Nephron (organoid): Measurements from ENCODE around the gene BET1.

ENCODE experiments used
- H3K27ac Mint-ChIP-seq, 3 experiments: 2 replicates each; pipeline ENCODE4 v1.8.0; 2020; ENCODE audit warnings: mixed read lengths in 3 of 3, mild to moderate bottlenecking in 2 of 3, moderate library complexity in 1 of 3
- H3K27me3 Mint-ChIP-seq: 2 replicates; pipeline ENCODE4 v1.8.0; 2021; ENCODE audit warnings: low read depth, mild to moderate bottlenecking, moderate library complexity, mixed read lengths
- H3K36me3 Mint-ChIP-seq: 2 replicates; pipeline ENCODE4 v1.8.0; 2020; ENCODE audit warnings: low read depth, mixed read lengths
- H3K4me1 Mint-ChIP-seq: 2 replicates; pipeline ENCODE4 v1.8.0; 2020; ENCODE audit warnings: mixed read lengths
- H3K4me3 Mint-ChIP-seq, 3 experiments: 2 replicates each; pipeline ENCODE4 v1.8.0; 2020; ENCODE audit warnings: mild to moderate bottlenecking in 3 of 3, mixed read lengths in 3 of 3, moderate library complexity in 2 of 3
- H3K9me3 Mint-ChIP-seq: 2 replicates; pipeline ENCODE4 v1.8.0; 2020; ENCODE audit warnings: mixed read lengths
- TF ChIP-seq, protein P1 (sequence below), 3 experiments: fragments of 200-600 bp; sonication (generic); IDR thresholded peaks; one replicate each; pipeline ENCODE4 v1.5.0; 2021; ENCODE audit warnings: antibody characterized with exemption in 3 of 3; ENCODE audit not compliant: unreplicated experiment in 3 of 3

The BET1 gene

DNA sequence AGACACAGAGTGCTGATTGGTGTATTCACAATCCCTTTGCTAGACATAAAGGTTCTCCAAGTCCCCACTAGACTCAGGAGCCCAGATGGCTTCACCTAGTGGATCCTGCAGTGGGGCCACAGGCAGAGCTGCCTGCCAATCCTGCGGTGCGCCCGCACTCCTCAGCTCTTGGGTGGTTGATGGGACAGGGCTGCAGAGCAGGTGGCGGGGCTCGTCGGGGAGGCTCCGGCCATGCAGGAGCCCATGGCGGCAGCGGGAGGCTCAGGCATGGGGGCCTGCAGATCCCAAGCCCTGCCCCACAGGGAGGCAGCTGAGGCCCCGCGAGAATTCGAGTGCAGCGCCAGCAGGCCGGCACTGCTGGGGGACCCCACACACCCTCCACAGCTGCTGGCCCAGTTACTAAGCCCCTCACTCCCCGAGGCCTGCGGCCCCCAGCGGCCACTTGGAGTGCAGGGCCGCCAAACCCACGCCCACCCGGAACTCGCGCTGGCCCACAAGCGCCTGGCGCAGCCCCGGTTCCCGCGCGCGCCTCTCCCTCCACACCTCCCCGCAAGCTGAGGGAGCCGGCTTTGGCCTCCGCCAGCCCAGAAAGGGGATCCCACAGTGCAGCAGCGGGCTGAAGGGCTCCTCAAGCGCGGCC, 7.7 kb upstream of the BET1 start:
- H3K36me3 Mint-ChIP-seq, result no peaks in the 10 kb centered on the region
- TF ChIP-seq, protein P1, sequence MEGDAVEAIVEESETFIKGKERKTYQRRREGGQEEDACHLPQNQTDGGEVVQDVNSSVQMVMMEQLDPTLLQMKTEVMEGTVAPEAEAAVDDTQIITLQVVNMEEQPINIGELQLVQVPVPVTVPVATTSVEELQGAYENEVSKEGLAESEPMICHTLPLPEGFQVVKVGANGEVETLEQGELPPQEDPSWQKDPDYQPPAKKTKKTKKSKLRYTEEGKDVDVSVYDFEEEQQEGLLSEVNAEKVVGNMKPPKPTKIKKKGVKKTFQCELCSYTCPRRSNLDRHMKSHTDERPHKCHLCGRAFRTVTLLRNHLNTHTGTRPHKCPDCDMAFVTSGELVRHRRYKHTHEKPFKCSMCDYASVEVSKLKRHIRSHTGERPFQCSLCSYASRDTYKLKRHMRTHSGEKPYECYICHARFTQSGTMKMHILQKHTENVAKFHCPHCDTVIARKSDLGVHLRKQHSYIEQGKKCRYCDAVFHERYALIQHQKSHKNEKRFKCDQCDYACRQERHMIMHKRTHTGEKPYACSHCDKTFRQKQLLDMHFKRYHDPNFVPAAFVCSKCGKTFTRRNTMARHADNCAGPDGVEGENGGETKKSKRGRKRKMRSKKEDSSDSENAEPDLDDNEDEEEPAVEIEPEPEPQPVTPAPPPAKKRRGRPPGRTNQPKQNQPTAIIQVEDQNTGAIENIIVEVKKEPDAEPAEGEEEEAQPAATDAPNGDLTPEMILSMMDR (IDR thresholded peaks at IDR 0.05; ENCODE audit: unreplicated experiment in 3 of 3), result no peak
- no peaks in the 10 kb centered on the region for H3K27me3 Mint-ChIP-seq
- H3K4me1 Mint-ChIP-seq, result no peaks in the 10 kb centered on the region
- no peaks in the 10 kb centered on the region for H3K9me3 Mint-ChIP-seq
- H3K4me3 Mint-ChIP-seq, result no peak overlapping the region
- no peak overlapping the region for H3K27ac Mint-ChIP-seq

DNA sequence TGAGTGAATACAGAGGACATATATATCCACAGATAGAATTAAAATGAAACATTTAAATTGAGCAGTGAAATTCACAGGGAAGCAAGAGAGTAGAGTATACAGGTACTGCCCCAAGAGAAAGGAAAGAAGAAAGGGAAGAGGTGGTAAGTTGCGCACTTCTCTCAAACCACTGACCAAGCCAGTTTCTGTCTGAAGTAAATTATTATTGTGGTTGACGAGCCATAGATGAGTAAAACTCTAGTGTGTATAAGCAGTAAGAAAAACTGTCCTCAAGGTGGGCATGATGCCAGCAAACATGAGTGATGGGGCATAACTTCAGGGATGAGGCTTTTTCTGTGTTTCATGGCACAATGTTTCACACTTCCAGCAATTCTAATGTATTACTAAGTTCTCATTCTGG, 4.4 kb upstream of the BET1 start:
- TF ChIP-seq, protein P1 (IDR thresholded peaks at IDR 0.05; ENCODE audit: unreplicated experiment in 3 of 3), result no peak
- Mint-ChIP-seq H3K36me3 (no peaks in the 10 kb centered on the region), H3K4me1 (peaks cover 3% of the 10 kb centered on the region), H3K27ac (no peak overlapping the region), H3K27me3 (no peaks in the 10 kb centered on the region), H3K4me3 (no peak overlapping the region), H3K9me3 (no peaks in the 10 kb centered on the region)

DNA sequence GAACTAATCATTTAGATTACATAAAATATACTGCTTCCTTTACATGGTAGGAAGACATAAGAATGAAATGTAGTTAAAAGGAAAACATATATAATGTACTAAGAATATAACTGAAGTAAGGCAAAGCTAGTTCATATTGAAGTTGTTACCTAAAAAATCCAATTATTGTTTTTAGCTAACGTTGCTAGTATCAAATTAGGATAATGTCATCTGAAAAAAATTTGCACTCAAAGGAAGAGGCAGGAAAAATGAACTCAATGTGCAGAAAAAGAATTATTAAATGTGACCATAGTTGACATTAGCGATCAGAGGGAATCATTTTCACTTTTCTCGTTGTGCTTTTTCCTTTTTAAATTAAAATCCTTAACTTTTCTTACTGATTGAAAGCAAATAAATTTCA, 1.6 kb upstream of the BET1 start:
- peak overlapping the region in 1 of 3 experiments; percentile 51 for H3K4me3 Mint-ChIP-seq
- no peaks in the 10 kb centered on the region for H3K36me3 Mint-ChIP-seq
- H3K27ac Mint-ChIP-seq, result no peak overlapping the region
- peaks cover 24% of the 10 kb centered on the region for H3K4me1 Mint-ChIP-seq
- TF ChIP-seq, protein P1 (IDR thresholded peaks at IDR 0.05; ENCODE audit: unreplicated experiment in 3 of 3), result no peak
- no peaks in the 10 kb centered on the region for H3K9me3 Mint-ChIP-seq
- H3K27me3 Mint-ChIP-seq, result no peaks in the 10 kb centered on the region

DNA sequence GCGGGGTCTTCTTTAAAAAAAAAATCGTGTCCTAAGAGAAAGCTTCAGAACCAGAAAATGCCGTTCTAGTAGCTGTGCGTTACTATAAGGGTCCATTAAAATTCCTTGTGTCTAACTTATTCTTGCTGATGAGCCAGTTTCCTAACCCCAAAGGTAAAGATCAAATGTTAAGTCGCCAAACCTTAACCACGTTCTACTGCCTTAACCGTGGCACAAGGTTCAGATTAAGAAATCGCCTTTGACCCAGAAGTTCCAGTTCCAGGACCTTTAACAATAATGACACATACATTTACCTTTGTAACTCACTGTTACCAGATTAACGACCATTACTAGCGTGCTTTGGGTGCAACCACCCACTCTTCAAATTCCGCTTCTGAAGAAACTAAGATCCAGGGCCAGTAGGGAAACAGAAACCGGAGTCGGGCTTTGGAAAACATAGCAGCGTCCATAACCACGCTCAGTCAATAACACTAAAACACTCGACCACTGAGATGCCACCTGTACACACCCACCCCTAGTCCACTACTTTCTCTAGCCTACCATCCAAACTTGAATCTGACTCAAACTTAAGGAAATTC, 620 bp downstream of the BET1 start:
- Mint-ChIP-seq H3K9me3 (no peaks in the 10 kb centered on the region), H3K27me3 (no peaks in the 10 kb centered on the region), H3K4me1 (peaks cover 24% of the 10 kb centered on the region), H3K36me3 (peaks cover 7% of the 10 kb centered on the region), H3K27ac (peak overlapping the region; percentile 98 to 99 (median 98)), H3K4me3 (peak overlapping the region; percentile 99)
- TF ChIP-seq, protein P1 (IDR thresholded peaks at IDR 0.05; ENCODE audit: unreplicated experiment in 3 of 3), result no peak

DNA sequence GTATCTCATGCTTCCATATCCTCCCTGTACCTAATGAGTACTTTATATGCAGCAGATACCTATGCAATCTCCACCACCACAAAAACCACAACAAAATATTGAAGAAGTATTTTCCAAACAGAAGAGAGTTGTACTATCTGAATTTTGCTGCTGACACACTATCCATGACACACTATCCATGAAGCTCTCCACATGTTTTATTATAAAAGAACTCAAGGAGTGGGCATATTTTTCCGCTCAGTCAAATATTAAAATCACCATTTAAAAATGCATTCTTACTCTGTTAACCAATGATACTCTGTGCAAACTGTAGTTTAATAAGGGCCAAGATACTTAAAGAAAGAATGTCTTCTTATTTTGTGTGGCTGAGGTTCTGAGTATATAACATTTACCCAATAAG, 2.8 kb downstream of the BET1 start:
- peaks cover 24% of the 10 kb centered on the region for H3K4me1 Mint-ChIP-seq
- peak overlapping the region; percentile 8 to 46 (median 24) for H3K4me3 Mint-ChIP-seq
- H3K36me3 Mint-ChIP-seq, result peaks cover 17% of the 10 kb centered on the region
- H3K27ac Mint-ChIP-seq, result no peak overlapping the region
- no peaks in the 10 kb centered on the region for H3K9me3 Mint-ChIP-seq
- H3K27me3 Mint-ChIP-seq, result no peaks in the 10 kb centered on the region
- TF ChIP-seq, protein P1 (IDR thresholded peaks at IDR 0.05; ENCODE audit: unreplicated experiment in 3 of 3), result no peak

GRCh38 chr7:93997868-93998267, 6.3 kb downstream of the BET1 start:
- no peak overlapping the region for H3K4me3 Mint-ChIP-seq
- no peaks in the 10 kb centered on the region for H3K9me3 Mint-ChIP-seq
- H3K27ac Mint-ChIP-seq, result no peak overlapping the region
- TF ChIP-seq, protein P1 (IDR thresholded peaks at IDR 0.05; ENCODE audit: unreplicated experiment in 3 of 3), result no peak
- H3K4me1 Mint-ChIP-seq, result peaks cover 14% of the 10 kb centered on the region
- no peaks in the 10 kb centered on the region for H3K27me3 Mint-ChIP-seq
- peaks cover 34% of the 10 kb centered on the region for H3K36me3 Mint-ChIP-seq
